CD14-positive monocyte (primary cell): ENCODE data around the gene PPP2R2D. TPM values are rescaled to one million over a fixed set of nuclear protein-coding genes. Genes with fewer than 3 reads are reported as not detected.

ENCODE experiments used
- DNase-seq, 3 donors: peaks; one replicate each; pipeline ENCODE4 v3.0.0-alpha.2; 2011 to 2022
- H2AFZ ChIP-seq: 2 replicates; pipeline ENCODE4 v1.6.0; 2012; ENCODE audit warnings: mild to moderate bottlenecking, low read depth, low read length, inconsistent platforms; ENCODE audit not compliant: insufficient read depth, poor library complexity, severe bottlenecking
- H3K27ac ChIP-seq, 2 donors: 1 replicate in 1 of 2; 2 replicates in 1 of 2; pipeline ENCODE4 v1.5.1; 2012 to 2013; ENCODE audit warnings: low read length in 2 of 2, control low read depth in 1 of 2, inconsistent platforms in 1 of 2, low read depth in 1 of 2, mild to moderate bottlenecking in 1 of 2
- H3K27me3 ChIP-seq, 2 donors: one replicate each; pipeline versions ENCODE4 v1.6.0 to v1.6.1; 2011 to 2013; ENCODE audit warnings: low read length in 2 of 2; ENCODE audit not compliant: control insufficient read depth in 2 of 2, insufficient read depth in 2 of 2
- H3K36me3 ChIP-seq, 2 donors: replicated peaks in 1 of 2; 1 replicate in 1 of 2; 2 replicates in 1 of 2; pipeline versions ENCODE4 v1.5.1 to v1.6.1; 2012 to 2013; ENCODE audit warnings: low read length in 2 of 2, control low read depth in 1 of 2, inconsistent platforms in 1 of 2, mild to moderate bottlenecking in 1 of 2; ENCODE audit not compliant: insufficient read depth in 2 of 2, control insufficient read depth in 1 of 2
- H3K4me1 ChIP-seq, 2 donors: 1 replicate in 1 of 2; 2 replicates in 1 of 2; pipeline versions ENCODE4 v1.5.1 to v1.6.1; 2012 to 2013; ENCODE audit warnings: low read length in 2 of 2, control low read depth in 1 of 2, inconsistent platforms in 1 of 2, mild to moderate bottlenecking in 1 of 2, moderate library complexity in 1 of 2; ENCODE audit not compliant: insufficient read depth in 2 of 2, control insufficient read depth in 1 of 2
- H3K4me2 ChIP-seq: replicated peaks from 2 replicates; pipeline ENCODE3; 2012; ENCODE audit warnings: low read length, moderate library complexity, mild to moderate bottlenecking; ENCODE audit not compliant: poor library complexity, severe bottlenecking; ENCODE audit errors: extremely low read depth
- H3K4me3 ChIP-seq, 3 experiments: fragments of 200-600 bp in 1 of 3; sonication (generic) in 1 of 3; replicated peaks in 1 of 3; 1 replicate in 2 of 3; 2 replicates in 1 of 3; pipeline ENCODE4 v1.5.1; 2011 to 2013; ENCODE audit warnings: low read length in 3 of 3, mild to moderate bottlenecking in 3 of 3, control low read depth in 2 of 3, low read depth in 2 of 3, inconsistent platforms in 1 of 3, moderate library complexity in 1 of 3
- H3K79me2 ChIP-seq: 2 replicates; pipeline ENCODE4 v1.6.0; 2012; ENCODE audit warnings: mild to moderate bottlenecking, control low read depth, inconsistent platforms, low read length, moderate library complexity; ENCODE audit not compliant: insufficient read depth
- H3K9ac ChIP-seq: 2 replicates; pipeline ENCODE4 v1.6.0; 2017; ENCODE audit warnings: low read length, mild to moderate bottlenecking; ENCODE audit not compliant: insufficient read depth, poor library complexity, severe bottlenecking
- H3K9me3 ChIP-seq, 2 donors: replicated peaks in 1 of 2; 1 replicate in 1 of 2; 2 replicates in 1 of 2; pipeline versions ENCODE4 v1.5.1 to v1.6.1; 2012 to 2013; ENCODE audit warnings: low read length in 2 of 2, control low read depth in 1 of 2; ENCODE audit not compliant: control insufficient read depth in 1 of 2, insufficient read depth in 1 of 2
- H4K20me1 ChIP-seq: 2 replicates; pipeline ENCODE4 v1.6.0; 2012; ENCODE audit warnings: mild to moderate bottlenecking, low read length, control low read depth, moderate library complexity; ENCODE audit not compliant: insufficient read depth
- H3K27ac Mint-ChIP-seq, 7 donors: one replicate each; pipeline ENCODE4 v1.8.0; 2020; ENCODE audit warnings: mild to moderate bottlenecking in 7 of 7, mixed read lengths in 7 of 7, moderate library complexity in 6 of 7, inconsistent platforms in 2 of 7
- H3K27me3 Mint-ChIP-seq, 3 donors: one replicate each; pipeline ENCODE4 v1.8.0; 2021 to 2022; ENCODE audit warnings: low read depth in 3 of 3, mild to moderate bottlenecking in 3 of 3, mixed read lengths in 3 of 3, moderate library complexity in 3 of 3, inconsistent platforms in 1 of 3
- H3K36me3 Mint-ChIP-seq, 2 donors: one replicate each; pipeline ENCODE4 v1.8.0; 2020; ENCODE audit warnings: mixed read lengths in 2 of 2, inconsistent platforms in 1 of 2, mild to moderate bottlenecking in 1 of 2
- H3K4me1 Mint-ChIP-seq: one replicate; pipeline ENCODE4 v1.8.0; 2020; ENCODE audit warnings: mild to moderate bottlenecking, mixed read lengths
- H3K4me3 Mint-ChIP-seq, 2 donors: one replicate each; pipeline ENCODE4 v1.8.0; 2020; ENCODE audit warnings: mild to moderate bottlenecking in 2 of 2, mixed read lengths in 2 of 2, moderate library complexity in 1 of 2
- H3K9me3 Mint-ChIP-seq, 7 donors: one replicate each; pipeline ENCODE4 v1.8.0; 2020 to 2022; ENCODE audit warnings: mixed read lengths in 7 of 7, mild to moderate bottlenecking in 6 of 7, moderate library complexity in 6 of 7, inconsistent platforms in 2 of 7
- WGBS: methylation state at CpG from one replicate; pipeline ENCODE4 v1.1.5; 2013; ENCODE audit warnings: missing lambda C conversion rate; ENCODE audit not compliant: insufficient coverage; 5-methylcytosine and 5-hydroxymethylcytosine counted together
- intact Hi-C, 2 donors: fragments of 100-400 bp; cut with micrococcal nuclease; formaldehyde crosslinking; loops; one replicate each; pipeline versions ENCODE4 v1.15.0 to v1.15.1; 2023
- polyA plus RNA-seq, 3 donors: library from polyadenylated mRNA; depleted of rRNA in 1 of 3; unstranded in 2 of 3; stranded (reverse) in 1 of 3; fragments of 300-500 nt in 2 of 3; fragments of >200 nt in 1 of 3; fragmentation: Illumina TruSeq in 2 of 3; gene quantifications; 1 replicate in 2 of 3; 2 replicates in 1 of 3; pipeline ENCODE4 v1.2.3, GENCODE V29; 2012 to 2021
- TF ChIP-seq, protein P1 (sequence below): fragments of 200-600 bp; IDR thresholded peaks from one replicate; pipeline ENCODE4 v1.8.0; 2022; ENCODE audit warnings: antibody characterized with exemption, mild to moderate bottlenecking

PPP2R2D gene
- polyA plus RNA-seq, 3 donors: 12.8 to 23.5 (median 12.9) TPM

DNA sequence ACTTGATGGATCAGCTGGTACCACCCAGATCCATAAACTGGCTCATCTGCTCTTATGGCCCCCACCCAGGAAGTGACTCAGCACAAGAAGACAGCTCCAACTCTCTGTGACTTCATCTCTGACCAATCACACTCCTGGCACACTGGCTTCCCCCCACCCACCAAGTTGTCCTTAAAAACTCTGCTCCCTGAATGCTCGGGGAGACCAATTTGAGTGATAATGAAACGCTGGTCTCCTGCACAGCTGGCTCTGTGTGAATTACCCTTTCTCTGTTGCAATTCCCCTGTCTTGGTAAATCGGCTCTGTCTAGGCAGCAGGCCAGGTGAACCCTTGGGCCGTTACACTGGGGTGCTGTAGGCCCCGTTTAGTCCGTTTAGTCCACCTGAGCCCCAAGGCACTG, 104.3 kb downstream of the PPP2R2D start:
- no peaks in the 10 kb centered on the region for H3K36me3 ChIP-seq
- H3K27ac ChIP-seq: no peak overlapping the region
- intact Hi-C loops: no loop called here
- no peak for DNase-seq
- H3K9me3 ChIP-seq: peaks cover 8% of the 10 kb centered on the region in 2 donors
- Mint-ChIP-seq H3K9me3 (peaks cover 5 to 20% (median 9%) of the 10 kb centered on the region in 7 donors), H3K4me1 (peaks cover 1% of the 10 kb centered on the region), H3K27me3 (peaks cover 12 to 19% (median 14%) of the 10 kb centered on the region in 3 donors), H3K4me3 (no peak overlapping the region), H3K36me3 (no peaks in the 10 kb centered on the region), H3K27ac (no peak overlapping the region)
- H2AFZ ChIP-seq: no peak overlapping the region
- no peak overlapping the region for H3K4me3 ChIP-seq
- H4K20me1 ChIP-seq: no peaks in the 10 kb centered on the region
- H3K9ac ChIP-seq: no peak overlapping the region
- WGBS: 98% methylated on average over 6 of the region's 6 CpGs
- H3K4me1 ChIP-seq: no peaks in the 10 kb centered on the region
- H3K4me2 ChIP-seq: no peak overlapping the region
- peaks cover 3% of the 10 kb centered on the region in 2 donors for H3K27me3 ChIP-seq
- no peaks in the 10 kb centered on the region for H3K79me2 ChIP-seq
- TF ChIP-seq, protein P1, sequence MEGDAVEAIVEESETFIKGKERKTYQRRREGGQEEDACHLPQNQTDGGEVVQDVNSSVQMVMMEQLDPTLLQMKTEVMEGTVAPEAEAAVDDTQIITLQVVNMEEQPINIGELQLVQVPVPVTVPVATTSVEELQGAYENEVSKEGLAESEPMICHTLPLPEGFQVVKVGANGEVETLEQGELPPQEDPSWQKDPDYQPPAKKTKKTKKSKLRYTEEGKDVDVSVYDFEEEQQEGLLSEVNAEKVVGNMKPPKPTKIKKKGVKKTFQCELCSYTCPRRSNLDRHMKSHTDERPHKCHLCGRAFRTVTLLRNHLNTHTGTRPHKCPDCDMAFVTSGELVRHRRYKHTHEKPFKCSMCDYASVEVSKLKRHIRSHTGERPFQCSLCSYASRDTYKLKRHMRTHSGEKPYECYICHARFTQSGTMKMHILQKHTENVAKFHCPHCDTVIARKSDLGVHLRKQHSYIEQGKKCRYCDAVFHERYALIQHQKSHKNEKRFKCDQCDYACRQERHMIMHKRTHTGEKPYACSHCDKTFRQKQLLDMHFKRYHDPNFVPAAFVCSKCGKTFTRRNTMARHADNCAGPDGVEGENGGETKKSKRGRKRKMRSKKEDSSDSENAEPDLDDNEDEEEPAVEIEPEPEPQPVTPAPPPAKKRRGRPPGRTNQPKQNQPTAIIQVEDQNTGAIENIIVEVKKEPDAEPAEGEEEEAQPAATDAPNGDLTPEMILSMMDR: no peak

DNA sequence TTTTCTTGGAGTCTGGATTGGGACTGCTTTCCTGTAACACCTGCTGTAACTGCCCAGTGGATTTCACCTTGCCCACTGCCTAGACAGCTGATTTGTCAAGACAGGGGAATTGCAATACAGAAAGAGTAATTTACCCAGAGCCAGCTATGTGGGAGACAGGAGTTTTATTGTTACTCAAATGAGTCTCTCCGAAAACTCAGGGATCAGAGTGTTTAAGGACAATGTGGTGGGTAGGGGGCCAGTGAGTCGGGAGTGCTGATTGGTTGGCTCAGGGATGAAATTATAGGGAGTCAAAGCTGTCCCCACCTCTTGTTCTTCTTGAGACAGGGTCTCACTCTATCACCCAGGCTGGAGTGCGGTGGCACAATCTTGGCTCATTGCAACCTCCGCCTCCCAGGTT, 106.2 kb downstream of the PPP2R2D start:
- TF ChIP-seq, protein P1: no peak
- no peak for DNase-seq
- H3K4me3 Mint-ChIP-seq: no peak overlapping the region
- Histone ChIP-seq H3K9me3 (peaks cover 8% of the 10 kb centered on the region in 2 donors), H3K79me2 (no peaks in the 10 kb centered on the region), H3K27me3 (peaks cover 8% of the 10 kb centered on the region in 2 donors), H2AFZ (no peak overlapping the region), H3K4me3 (no peak overlapping the region), H3K4me2 (no peak overlapping the region), H3K36me3 (no peaks in the 10 kb centered on the region), H3K9ac (no peak overlapping the region), H3K4me1 (no peaks in the 10 kb centered on the region), H3K27ac (no peak overlapping the region), H4K20me1 (no peaks in the 10 kb centered on the region)
- peaks cover 3% of the 10 kb centered on the region for H3K4me1 Mint-ChIP-seq
- peaks cover 14 to 21% (median 15%) of the 10 kb centered on the region in 3 donors for H3K27me3 Mint-ChIP-seq
- no peak overlapping the region for H3K27ac Mint-ChIP-seq
- H3K36me3 Mint-ChIP-seq: no peaks in the 10 kb centered on the region
- peaks cover 5 to 19% (median 9%) of the 10 kb centered on the region in 7 donors for H3K9me3 Mint-ChIP-seq
- intact Hi-C loops: no loop called here
- WGBS: no CpG with 5 or more reads among the region's 4 CpGs
